H9 (cell line): ENCODE data around the gene B3GLCT. TPM values are rescaled to one million over a fixed set of nuclear protein-coding genes. Genes with fewer than 3 reads are reported as not detected.

Source experiments
- DNase-seq: peaks from one replicate; pipeline ENCODE4 v3.0.0-alpha.2; 2017
- H2AFZ ChIP-seq: one replicate; pipeline ENCODE4 v1.6.1; 2013; ENCODE audit warnings: mild to moderate bottlenecking, low read length, control low read depth, moderate library complexity
- H2AK5ac ChIP-seq: 2 replicates; pipeline ENCODE4 v1.6.1; 2013; ENCODE audit warnings: low read length, control low read depth, mixed read lengths; ENCODE audit not compliant: insufficient read length
- H2BK120ac ChIP-seq: one replicate; pipeline ENCODE4 v1.6.1; 2013; ENCODE audit warnings: low read depth, mild to moderate bottlenecking, low read length, control low read depth, inconsistent platforms; ENCODE audit not compliant: poor library complexity, severe bottlenecking
- H2BK12ac ChIP-seq: 2 replicates; pipeline ENCODE4 v1.6.1; 2013; ENCODE audit warnings: low read length, control low read depth, mixed read lengths, low read depth; ENCODE audit not compliant: insufficient read length
- H2BK15ac ChIP-seq: 2 replicates; pipeline ENCODE4 v1.6.1; 2013; ENCODE audit warnings: low read depth, low read length, control low read depth
- H2BK20ac ChIP-seq: one replicate; pipeline ENCODE4 v1.6.1; 2013; ENCODE audit warnings: low read depth, mild to moderate bottlenecking, low read length, control low read depth, inconsistent platforms; ENCODE audit not compliant: poor library complexity, severe bottlenecking
- H2BK5ac ChIP-seq: 2 replicates; pipeline ENCODE4 v1.6.1; 2013; ENCODE audit warnings: low read length, control low read depth, mixed read lengths; ENCODE audit not compliant: insufficient read length
- H3K14ac ChIP-seq: 2 replicates; pipeline ENCODE4 v1.6.1; 2013; ENCODE audit warnings: low read length, control low read depth; ENCODE audit not compliant: insufficient read depth
- H3K18ac ChIP-seq: 2 replicates; pipeline ENCODE4 v1.6.1; 2013; ENCODE audit warnings: low read depth, mild to moderate bottlenecking, mixed read lengths, low read length, control low read depth; ENCODE audit not compliant: insufficient read length
- H3K23ac ChIP-seq: 2 replicates; pipeline ENCODE4 v1.6.1; 2013; ENCODE audit warnings: low read length, control low read depth, mixed read lengths, low read depth; ENCODE audit not compliant: insufficient read length
- H3K23me2 ChIP-seq: 2 replicates; pipeline ENCODE4 v1.6.1; 2013; ENCODE audit warnings: low read depth, mild to moderate bottlenecking, mixed read lengths, low read length, control low read depth; ENCODE audit not compliant: insufficient read length, poor library complexity, severe bottlenecking
- H3K27ac ChIP-seq: 2 replicates; pipeline ENCODE4 v1.5.1; 2013; ENCODE audit warnings: low read length, control low read depth, mixed read lengths, low read depth; ENCODE audit not compliant: insufficient read length
- H3K27me3 ChIP-seq: 2 replicates; pipeline ENCODE4 v1.6.1; 2013; ENCODE audit warnings: low read length, control low read depth, inconsistent platforms; ENCODE audit not compliant: insufficient read depth
- H3K4ac ChIP-seq: 2 replicates; pipeline ENCODE4 v1.6.1; 2013; ENCODE audit warnings: low read depth, mild to moderate bottlenecking, control low read depth, inconsistent platforms, low read length, moderate library complexity
- H3K4me1 ChIP-seq: 2 replicates; pipeline ENCODE4 v1.6.1; 2013; ENCODE audit warnings: low read length, control low read depth, inconsistent platforms; ENCODE audit not compliant: insufficient read depth
- H3K4me2 ChIP-seq: 2 replicates; pipeline ENCODE4 v1.6.1; 2013; ENCODE audit warnings: low read length, control low read depth, mixed read lengths; ENCODE audit not compliant: insufficient read length, insufficient read depth
- H3K56ac ChIP-seq: 2 replicates; pipeline ENCODE4 v1.6.1; 2013; ENCODE audit warnings: low read depth, mild to moderate bottlenecking, mixed read lengths, low read length, control low read depth; ENCODE audit not compliant: insufficient read length
- H3K79me1 ChIP-seq: 2 replicates; pipeline ENCODE4 v1.6.1; 2013; ENCODE audit warnings: low read depth, mild to moderate bottlenecking, moderate library complexity, low read length, control low read depth, inconsistent platforms; ENCODE audit not compliant: insufficient read depth, poor library complexity, severe bottlenecking
- H3K79me2 ChIP-seq: 2 replicates; pipeline ENCODE4 v1.6.1; 2013; ENCODE audit warnings: low read length, control low read depth, inconsistent platforms; ENCODE audit not compliant: insufficient read depth
- H3K9ac ChIP-seq: 2 replicates; pipeline ENCODE4 v1.6.1; 2013; ENCODE audit warnings: low read length, control low read depth, mixed read lengths; ENCODE audit not compliant: insufficient read length; ENCODE audit errors: extremely low read depth
- H3K9me3 ChIP-seq: one replicate; pipeline ENCODE4 v1.6.1; 2013; ENCODE audit warnings: low read depth, low read length, inconsistent platforms; ENCODE audit not compliant: control insufficient read depth
- H3T11ph ChIP-seq: one replicate; pipeline ENCODE4 v1.6.1; 2013; ENCODE audit warnings: mild to moderate bottlenecking, low read length, control low read depth, inconsistent platforms
- H4K20me1 ChIP-seq: one replicate; pipeline ENCODE4 v1.6.1; 2013; ENCODE audit not compliant: control insufficient read depth, insufficient read length, insufficient read depth
- H4K5ac ChIP-seq: 2 replicates; pipeline ENCODE4 v1.6.1; 2013; ENCODE audit warnings: low read depth, mild to moderate bottlenecking, mixed read lengths, low read length, control low read depth; ENCODE audit not compliant: insufficient read length
- H4K8ac ChIP-seq: replicated peaks from 2 replicates; pipeline ENCODE4 v1.6.1; 2013; ENCODE audit warnings: low read length, control low read depth, mixed read lengths, low read depth; ENCODE audit not compliant: insufficient read length
- H4K91ac ChIP-seq: 2 replicates; pipeline ENCODE4 v1.6.1; 2013; ENCODE audit warnings: low read depth, mild to moderate bottlenecking, moderate library complexity, mixed read lengths, low read length, control low read depth; ENCODE audit not compliant: insufficient read length
- H3K27ac Mint-ChIP-seq, 3 experiments: 2 replicates in 2 of 3; 3 replicates in 1 of 3; pipeline ENCODE4 v1.8.0; 2020 to 2021; ENCODE audit warnings: mixed read lengths in 3 of 3, mild to moderate bottlenecking in 1 of 3, moderate library complexity in 1 of 3
- H3K27me3 Mint-ChIP-seq: 2 replicates; pipeline ENCODE4 v1.8.0; 2021; ENCODE audit warnings: low read depth, mild to moderate bottlenecking, moderate library complexity, mixed read lengths
- H3K36me3 Mint-ChIP-seq, 3 experiments: 2 replicates in 2 of 3; 3 replicates in 1 of 3; pipeline ENCODE4 v1.8.0; 2020 to 2021; ENCODE audit warnings: low read depth in 3 of 3, mixed read lengths in 3 of 3; ENCODE audit not compliant: insufficient read depth in 1 of 3
- H3K4me1 Mint-ChIP-seq, 2 experiments: 2 replicates each; pipeline ENCODE4 v1.8.0; 2020; ENCODE audit warnings: mixed read lengths in 2 of 2
- H3K4me3 Mint-ChIP-seq, 2 experiments: 2 replicates in 1 of 2; 3 replicates in 1 of 2; pipeline ENCODE4 v1.8.0; 2020 to 2021; ENCODE audit warnings: mild to moderate bottlenecking in 2 of 2, mixed read lengths in 2 of 2, moderate library complexity in 1 of 2
- H3K9me3 Mint-ChIP-seq, 2 experiments: 2 replicates in 1 of 2; 3 replicates in 1 of 2; pipeline ENCODE4 v1.8.0; 2020; ENCODE audit warnings: mild to moderate bottlenecking in 2 of 2, mixed read lengths in 2 of 2, moderate library complexity in 1 of 2
- WGBS: extraction: QIAGEN DNeasy Blood & Tissue Kit; methylation state at CpG from one replicate; pipeline ENCODE4 v1.1.7; 2013; ENCODE audit warnings: missing lambda C conversion rate, low lambda C conversion rate, mixed read lengths; ENCODE audit not compliant: insufficient read length; ENCODE audit errors: extremely low coverage; 5-methylcytosine and 5-hydroxymethylcytosine counted together
- total RNA-seq: library from RNA; stranded (reverse); gene quantifications from 2 replicates; pipeline ENCODE4 v1.2.1, GENCODE V29; 2021
- TF ChIP-seq, protein P1 (sequence below): fragments of 200-600 bp; sonication (generic); conservative IDR thresholded peaks from 3 replicates; pipeline ENCODE4 v1.8.0; 2021; ENCODE audit warnings: antibody characterized with exemption, mild to moderate bottlenecking

B3GLCT gene
- total RNA-seq, 1 experiment from 2014 or later = 5.4 TPM

- Histone ChIP-seq H3K23ac (no peak overlapping the region), H3K18ac (no peak overlapping the region), H2AK5ac (no peak overlapping the region), H2BK12ac (no peak overlapping the region), H3K14ac (no peak overlapping the region), H4K91ac (no peak overlapping the region), H3K27ac (no peak overlapping the region), H4K5ac (no peak overlapping the region), H3K4me2 (no peak overlapping the region), H3K79me2 (no peaks in the 10 kb centered on the region), H3K79me1 (no peaks in the 10 kb centered on the region), H3K27me3 (no peaks in the 10 kb centered on the region), H3K4ac (no peak overlapping the region), H2AFZ (no peak overlapping the region), H3K56ac (no peak overlapping the region), H4K20me1 (no peaks in the 10 kb centered on the region), H2BK20ac (no peak overlapping the region), H3K23me2 (no peaks in the 10 kb centered on the region), H2BK5ac (no peak overlapping the region), H2BK120ac (no peak overlapping the region), H2BK15ac (no peak overlapping the region), H3K9ac (no peak overlapping the region), H3K9me3 (no peaks in the 10 kb centered on the region), H4K8ac (no peak overlapping the region), H3K4me1 (no peaks in the 10 kb centered on the region), H3T11ph (no peak overlapping the region)
- H3K27ac Mint-ChIP-seq = no peak overlapping the region
- DNase-seq = no peak
- H3K36me3 Mint-ChIP-seq = no peaks in the 10 kb centered on the region
- TF ChIP-seq, protein P1, sequence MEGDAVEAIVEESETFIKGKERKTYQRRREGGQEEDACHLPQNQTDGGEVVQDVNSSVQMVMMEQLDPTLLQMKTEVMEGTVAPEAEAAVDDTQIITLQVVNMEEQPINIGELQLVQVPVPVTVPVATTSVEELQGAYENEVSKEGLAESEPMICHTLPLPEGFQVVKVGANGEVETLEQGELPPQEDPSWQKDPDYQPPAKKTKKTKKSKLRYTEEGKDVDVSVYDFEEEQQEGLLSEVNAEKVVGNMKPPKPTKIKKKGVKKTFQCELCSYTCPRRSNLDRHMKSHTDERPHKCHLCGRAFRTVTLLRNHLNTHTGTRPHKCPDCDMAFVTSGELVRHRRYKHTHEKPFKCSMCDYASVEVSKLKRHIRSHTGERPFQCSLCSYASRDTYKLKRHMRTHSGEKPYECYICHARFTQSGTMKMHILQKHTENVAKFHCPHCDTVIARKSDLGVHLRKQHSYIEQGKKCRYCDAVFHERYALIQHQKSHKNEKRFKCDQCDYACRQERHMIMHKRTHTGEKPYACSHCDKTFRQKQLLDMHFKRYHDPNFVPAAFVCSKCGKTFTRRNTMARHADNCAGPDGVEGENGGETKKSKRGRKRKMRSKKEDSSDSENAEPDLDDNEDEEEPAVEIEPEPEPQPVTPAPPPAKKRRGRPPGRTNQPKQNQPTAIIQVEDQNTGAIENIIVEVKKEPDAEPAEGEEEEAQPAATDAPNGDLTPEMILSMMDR = no peak
- WGBS = no CpG with 5 or more reads among the region's 2 CpGs
- no peaks in the 10 kb centered on the region for H3K4me1 Mint-ChIP-seq
- no peak overlapping the region for H3K4me3 Mint-ChIP-seq
- H3K9me3 Mint-ChIP-seq = no peaks in the 10 kb centered on the region
- no peaks in the 10 kb centered on the region; the same call in 1 of the 2 replicates for H3K27me3 Mint-ChIP-seq
Measured at GRCh38 chr13:31242367-31242766, 42.6 kb downstream of the B3GLCT start.
